PC-3 (cell line): Measurements from ENCODE around the gene PNCK. TPM values are rescaled to one million over a fixed set of nuclear protein-coding genes. Genes with fewer than 3 reads are reported as not detected.

Source experiments
- ATAC-seq: fragments of 200-7000 bp; cut with Tn5 transposase; 2 replicates; pipeline ENCODE4 v1.9.1; 2020; ENCODE audit warnings: mild to moderate bottlenecking, moderate library complexity
- BruUV-seq: library from RNA; stranded (reverse); fragments of 400-500 nt; replicated peaks from 2 replicates; lab custom pipeline; 2021; lab: Mats Ljungman, UMichigan
- CTCF ChIA-PET: fragments of 300-600 bp; sonication (Branson Sonifier 250); formaldehyde crosslinking; loops from one replicate; lab custom pipeline; 2022; ENCODE audit warnings: antibody characterized with exemption; lab: Charles Lee
- POLR2A ChIA-PET: fragments of 300-600 bp; sonication (Branson Sonifier 250); formaldehyde crosslinking; loops from one replicate; lab custom pipeline; 2022; ENCODE audit warnings: antibody characterized with exemption; ENCODE audit not compliant: unreplicated experiment; lab: Charles Lee
- DNase-seq: peaks from one replicate; pipeline ENCODE4 v3.0.0-alpha.2; 2015
- H2AFZ ChIP-seq: fragments of 300-600 bp; sonication (generic); 2 replicates; pipeline ENCODE4 v1.6.0; 2016; ENCODE audit warnings: antibody characterized with exemption, low read length
- H3F3A ChIP-seq: fragments of 300-600 bp; sonication (generic); one replicate; pipeline ENCODE4 v1.6.0; 2017; ENCODE audit warnings: antibody characterized with exemption, low read length, control low read depth, mild to moderate bottlenecking; ENCODE audit not compliant: unreplicated experiment
- H3K27ac ChIP-seq: fragments of 300-600 bp; sonication (generic); 2 replicates; pipeline ENCODE4 v1.5.1; 2016; ENCODE audit warnings: mild to moderate bottlenecking, low read length
- H3K27me3 ChIP-seq: fragments of 300-600 bp; sonication (generic); 2 replicates; pipeline ENCODE4 v1.6.1; 2016; ENCODE audit warnings: low read length, mixed read lengths
- H3K36me3 ChIP-seq: fragments of 300-600 bp; sonication (generic); 2 replicates; pipeline ENCODE4 v1.6.1; 2016; ENCODE audit warnings: low read depth, mixed run types, low read length, mixed read lengths
- H3K4me1 ChIP-seq: fragments of 300-600 bp; sonication (generic); 2 replicates; pipeline ENCODE4 v1.5.1; 2016; ENCODE audit warnings: low read length; ENCODE audit not compliant: insufficient read depth
- H3K4me2 ChIP-seq: fragments of 300-600 bp; sonication (generic); 2 replicates; pipeline ENCODE4 v1.6.0; 2016; ENCODE audit warnings: low read length
- H3K4me3 ChIP-seq: fragments of 300-600 bp; sonication (generic); 2 replicates; pipeline ENCODE4 v1.5.1; 2016; ENCODE audit warnings: mild to moderate bottlenecking, low read length, mixed read lengths
- H3K79me2 ChIP-seq: fragments of 300-600 bp; sonication (generic); 2 replicates; pipeline ENCODE4 v1.6.1; 2017; ENCODE audit warnings: low read length, mixed read lengths
- H3K9ac ChIP-seq: fragments of 300-600 bp; sonication (generic); 2 replicates; pipeline ENCODE4 v1.6.0; 2016; ENCODE audit warnings: mild to moderate bottlenecking, low read length
- H3K9me2 ChIP-seq: fragments of 300-600 bp; sonication (generic); replicated peaks from 2 replicates; pipeline ENCODE4 v1.6.1; 2016; ENCODE audit warnings: mixed run types, low read length, mixed read lengths
- H3K9me3 ChIP-seq: fragments of 300-600 bp; sonication (generic); 2 replicates; pipeline ENCODE4 v1.6.1; 2016; ENCODE audit warnings: low read length, mixed read lengths
- H4K20me1 ChIP-seq: fragments of 300-600 bp; sonication (generic); 2 replicates; pipeline ENCODE4 v1.6.1; 2016; ENCODE audit warnings: low read length, mixed read lengths
- CTCF ChIP-seq: fragments of 300-600 bp; sonication (generic); conservative IDR thresholded peaks from 2 replicates; pipeline ENCODE4 v1.5.1; 2017; ENCODE audit warnings: antibody characterized with exemption, low read depth, mild to moderate bottlenecking, low read length
- EZH2 ChIP-seq: fragments of 300-600 bp; sonication (generic); IDR thresholded peaks from one replicate; pipeline ENCODE4 v1.6.1; 2017; ENCODE audit warnings: antibody characterized with exemption, mild to moderate bottlenecking, low read length; ENCODE audit not compliant: unreplicated experiment
- EZH2phosphoT487 ChIP-seq: fragments of 300-600 bp; sonication (generic); IDR thresholded peaks from 2 replicates; pipeline ENCODE4 v1.6.1; 2018; ENCODE audit warnings: mild to moderate bottlenecking, antibody characterized with exemption, low read length, borderline replicate concordance
- intact Hi-C: fragments of 100-400 bp; cut with micrococcal nuclease; formaldehyde crosslinking; loops from 2 replicates; pipeline ENCODE4 v1.9.0; 2023
- total RNA-seq: library from RNA; depleted of rRNA; stranded (reverse); fragments of >200 nt; gene quantifications from 2 replicates; pipeline ENCODE4 v1.2.3, GENCODE V29; 2014

Gene PNCK
- total RNA-seq, 1 experiment from 2014 or later, result 1.0 TPM

GRCh38 chrX:153702336-153703035 lies 28.9 kb upstream of the PNCK start:
- H3K27me3 ChIP-seq, result no peaks in the 10 kb centered on the region
- CTCF ChIA-PET, result interaction anchor here (0.6 kb wide), 1 partner anchor 232 kb away, joined by 8 read pairs; no protein-coding TSS in a partner anchor

GRCh38 chrX:153701706-153702105 lies 28.1 kb upstream of the PNCK start:
- Histone ChIP-seq H3K27me3 (no peaks in the 10 kb centered on the region), H3K4me3 (no peak overlapping the region), H3K4me2 (no peak overlapping the region), H3K9me3 (no peaks in the 10 kb centered on the region), H4K20me1 (no peaks in the 10 kb centered on the region), H3K27ac (no peak overlapping the region), H3K4me1 (no peaks in the 10 kb centered on the region), H3F3A (no peaks in the 10 kb centered on the region), H3K36me3 (peaks cover 5% of the 10 kb centered on the region; the same call in 1 of the 2 replicates), H2AFZ (no peak overlapping the region), H3K9ac (no peak overlapping the region), H3K79me2 (no peaks in the 10 kb centered on the region), H3K9me2 (no peaks in the 10 kb centered on the region)
- ATAC-seq (no peak), DNase-seq (no peak)
- ChIA-PET CTCF (no interaction called here), POLR2A (no interaction called here)
- no TSS peak for BruUV-seq
- TF ChIP-seq EZH2phosphoT487, result no peak
- no peak for TF ChIP-seq CTCF
- no peak for TF ChIP-seq EZH2
- intact Hi-C loops, result no loop called here

More at GRCh38 chrX:153702336-153703035, 28.9 kb upstream of the PNCK start:
- no peak overlapping the region for H3K4me3 ChIP-seq
- BruUV-seq, result no TSS peak
- intact Hi-C loops, result no loop called here
- H3K36me3 ChIP-seq, result peaks cover 5% of the 10 kb centered on the region; the same call in 1 of the 2 replicates
- H3K4me2 ChIP-seq, result no peak overlapping the region
- no peak for ATAC-seq
- POLR2A ChIA-PET, result no interaction called here
- no peak overlapping the region for H3K9ac ChIP-seq
- no peaks in the 10 kb centered on the region for H3K4me1 ChIP-seq
- no peaks in the 10 kb centered on the region for H3K9me2 ChIP-seq
- no peak overlapping the region for H2AFZ ChIP-seq
- H3K27ac ChIP-seq, result no peak overlapping the region
- H4K20me1 ChIP-seq, result no peaks in the 10 kb centered on the region
- H3K79me2 ChIP-seq, result no peaks in the 10 kb centered on the region; the same call in 1 of the 2 replicates
- no peaks in the 10 kb centered on the region for H3F3A ChIP-seq
- no peak for TF ChIP-seq CTCF
- no peak for DNase-seq
- no peaks in the 10 kb centered on the region for H3K9me3 ChIP-seq

- H3K4me3 ChIP-seq, result no peak overlapping the region
- ATAC-seq, result no peak
- no peaks in the 10 kb centered on the region for H3K9me2 ChIP-seq
- H2AFZ ChIP-seq, result no peak overlapping the region
- TF ChIP-seq EZH2phosphoT487 (no peak), EZH2 (no peak), CTCF (no peak)
- no peaks in the 10 kb centered on the region for H3K79me2 ChIP-seq
- H3K36me3 ChIP-seq, result peaks cover 5% of the 10 kb centered on the region; the same call in 1 of the 2 replicates
- H3K27me3 ChIP-seq, result no peaks in the 10 kb centered on the region
- H3K4me1 ChIP-seq, result no peaks in the 10 kb centered on the region
- H3K9me3 ChIP-seq, result no peaks in the 10 kb centered on the region
- H3K9ac ChIP-seq, result no peak overlapping the region
- H3F3A ChIP-seq, result no peaks in the 10 kb centered on the region
- intact Hi-C loops, result no loop called here
- no peak overlapping the region for H3K4me2 ChIP-seq
- POLR2A ChIA-PET, result no interaction called here
- DNase-seq, result no peak
- no peaks in the 10 kb centered on the region for H4K20me1 ChIP-seq
- no peak overlapping the region for H3K27ac ChIP-seq
- BruUV-seq, result no TSS peak
- CTCF ChIA-PET, result no interaction called here
Observed at GRCh38 chrX:153700967-153701366, 27.4 kb upstream of the PNCK start.
